ENCODE results near the gene PRDM15. TPM values are rescaled to one million over a fixed set of nuclear protein-coding genes. Genes with fewer than 3 reads are reported as not detected.

PRDM15 gene
- polyA plus RNA-seq, 1 experiment, result 7.6 TPM

DNA sequence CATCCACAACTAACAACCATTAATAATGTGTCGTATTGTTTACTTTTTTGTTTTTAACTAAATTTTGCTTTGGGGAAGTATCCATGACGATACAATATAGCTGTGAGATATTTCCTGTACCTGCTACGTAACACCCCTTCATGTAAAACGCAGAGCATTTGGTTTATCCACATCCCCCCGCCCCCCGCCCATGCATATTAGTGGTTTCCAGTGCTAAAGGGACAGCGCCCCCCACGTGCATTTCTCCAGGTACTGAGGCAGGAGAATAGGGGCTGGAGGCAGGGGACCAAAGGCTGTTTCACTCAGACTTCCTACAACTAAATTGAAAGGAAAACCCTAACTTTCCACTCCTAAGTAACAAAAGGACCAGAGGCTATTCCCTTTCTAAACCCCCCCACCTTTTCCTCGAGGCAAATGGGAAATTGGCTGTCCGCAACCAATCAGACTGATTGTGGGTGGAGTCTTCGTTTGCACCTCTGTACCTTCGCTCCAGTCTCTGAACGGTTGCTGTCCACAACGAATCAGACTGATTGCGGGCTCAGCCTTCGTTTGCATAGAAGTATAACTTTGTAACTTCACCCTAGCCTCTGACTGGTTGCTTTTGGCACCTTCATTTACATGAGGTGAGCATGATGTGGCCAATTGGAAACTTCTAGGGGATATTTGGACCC, 100.1 kb downstream of the PRDM15 start:
- no peak for TF ChIP-seq CTCF (IDR thresholded peaks at IDR 0.05; ENCODE audit: insufficient read depth, low read depth, low read length)
- Histone ChIP-seq H3K27me3 (ENCODE audit: control insufficient read depth, insufficient read depth, low read length) (peaks cover 5% of the 10 kb centered on the region), H3K4me3 (ENCODE audit: low read depth, low read length) (no peak overlapping the region), H3K36me3 (ENCODE audit: control insufficient read depth, insufficient read depth, low read length) (no peaks in the 10 kb centered on the region)
- ChIA-PET CTCF (interaction anchor here (0.6 to 9.3 kb wide), 14 partner anchors 9 to 496 kb away, joined by 3 to 131 read pairs (median 4); no protein-coding TSS in a partner anchor), POLR2A (no interaction called here)
- DNase-seq (ENCODE audit: low read depth), result no peak

DNA sequence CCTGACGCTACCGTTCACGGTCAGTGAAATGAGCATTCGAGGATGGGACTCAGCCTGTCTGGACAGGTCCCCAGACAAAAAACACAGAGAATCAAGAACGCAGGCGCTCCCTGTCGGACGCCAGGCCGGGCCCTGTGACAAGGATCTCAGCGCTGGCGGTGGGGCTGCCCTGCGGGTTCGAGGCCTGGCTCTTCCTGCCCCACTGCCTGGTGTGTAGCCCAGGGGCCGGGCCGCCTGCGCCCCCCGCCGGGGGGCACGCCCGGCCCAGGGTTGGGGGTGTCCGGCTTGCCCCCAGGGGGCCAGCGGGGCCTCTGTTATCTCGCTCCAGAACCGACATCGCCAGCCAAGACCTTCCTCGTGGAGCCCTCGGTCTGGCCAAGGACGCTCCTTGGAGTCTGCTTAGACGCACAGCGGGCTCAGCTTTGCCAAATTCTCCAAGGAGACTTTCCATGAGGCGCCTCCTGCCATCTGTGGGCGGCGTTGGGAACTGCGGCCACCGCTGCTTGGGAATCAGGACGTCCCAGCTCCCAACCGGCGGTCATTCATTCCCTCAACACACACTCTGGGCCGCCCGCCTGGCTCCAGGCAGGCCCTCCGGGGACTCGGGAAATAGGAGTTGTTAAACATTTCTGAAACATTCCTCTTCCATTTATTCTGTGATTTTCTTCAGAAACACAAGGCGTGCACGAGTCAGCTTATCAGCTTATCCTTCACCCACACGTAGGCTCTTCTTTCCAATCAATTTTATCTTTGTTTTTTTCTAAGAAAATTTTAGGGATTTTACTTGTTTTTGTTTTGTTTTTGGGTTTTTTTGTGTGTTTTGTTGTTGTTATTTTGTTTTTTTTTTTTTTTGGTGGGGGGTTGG, 101.0 kb downstream of the PRDM15 start:
- Histone ChIP-seq H3K4me3 (ENCODE audit: low read depth, low read length) (no peak overlapping the region), H3K27me3 (ENCODE audit: control insufficient read depth, insufficient read depth, low read length) (peaks cover 5% of the 10 kb centered on the region), H3K36me3 (ENCODE audit: control insufficient read depth, insufficient read depth, low read length) (no peaks in the 10 kb centered on the region)
- ChIA-PET POLR2A (interaction anchor here (0.6 kb wide), 2 partner anchors 40 to 165 kb away, joined by 3 read pairs; no protein-coding TSS in a partner anchor), CTCF (interaction anchor here (0.6 to 9.3 kb wide), 19 partner anchors 9 to 495 kb away, joined by 3 to 131 read pairs (median 4); no protein-coding TSS in a partner anchor)
- no peak for DNase-seq (ENCODE audit: low read depth)
- TF ChIP-seq CTCF (IDR thresholded peaks at IDR 0.05; ENCODE audit: insufficient read depth, low read depth, low read length), result peak; percentile 98

DNA sequence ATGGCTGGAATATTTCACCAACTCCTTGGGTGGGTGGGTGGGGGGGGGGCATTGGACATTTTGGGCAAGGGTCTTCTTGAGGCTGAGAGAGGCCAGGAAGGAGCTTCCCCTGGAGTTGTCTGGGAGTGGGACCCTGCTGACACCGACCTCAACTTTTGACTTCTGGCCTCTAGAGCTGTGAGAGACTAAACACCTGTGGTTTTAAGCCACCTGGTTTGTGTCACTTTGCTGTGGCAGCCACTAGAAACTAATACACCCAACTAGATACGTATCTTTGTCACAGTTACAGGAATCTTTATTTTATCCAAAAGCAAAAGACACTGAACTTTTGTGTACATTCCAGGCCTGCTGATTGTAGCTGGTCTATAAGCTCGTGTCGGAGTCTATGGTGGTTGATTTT, 102.4 kb downstream of the PRDM15 start:
- Histone ChIP-seq H3K36me3 (ENCODE audit: control insufficient read depth, insufficient read depth, low read length) (no peaks in the 10 kb centered on the region), H3K4me3 (ENCODE audit: low read depth, low read length) (no peak overlapping the region), H3K27me3 (ENCODE audit: control insufficient read depth, insufficient read depth, low read length) (peaks cover 7% of the 10 kb centered on the region)
- POLR2A ChIA-PET, result interaction anchor here (0.6 kb wide), 2 partner anchors 9 to 327 kb away, joined by 3 to 14 read pairs; no protein-coding TSS in a partner anchor
- no peak for DNase-seq (ENCODE audit: low read depth)
- CTCF ChIA-PET, result interaction anchor here (1.1 to 11.1 kb wide), 6 partner anchors 8 to 494 kb away, joined by 3 to 153 read pairs (median 8); no protein-coding TSS in a partner anchor
- TF ChIP-seq CTCF (IDR thresholded peaks at IDR 0.05; ENCODE audit: insufficient read depth, low read depth, low read length), result no peak

GRCh38 chr21:41775149-41775472, 104.0 kb downstream of the PRDM15 start:
- H3K4me3 ChIP-seq (ENCODE audit: low read depth, low read length), result no peak overlapping the region
- CTCF ChIA-PET, result interaction anchor here (0.7 to 11.1 kb wide), 3 partner anchors 160 to 492 kb away, joined by 4 to 153 read pairs (median 10); no protein-coding TSS in a partner anchor
- POLR2A ChIA-PET, result no interaction called here
- no peaks in the 10 kb centered on the region for H3K36me3 ChIP-seq (ENCODE audit: control insufficient read depth, insufficient read depth, low read length)
- no peak for TF ChIP-seq CTCF (IDR thresholded peaks at IDR 0.05; ENCODE audit: insufficient read depth, low read depth, low read length)
- H3K27me3 ChIP-seq (ENCODE audit: control insufficient read depth, insufficient read depth, low read length), result peaks cover 6% of the 10 kb centered on the region
- no peak for DNase-seq (ENCODE audit: low read depth)
